A673 (cell line): ENCODE measurements around the gene RANBP3. TPM values are rescaled to one million over a fixed set of nuclear protein-coding genes. Genes with fewer than 3 reads are reported as not detected.

Experiments
- BruUV-seq: library from RNA; stranded (reverse); fragments of 400-500 nt; replicated peaks from 2 replicates; lab custom pipeline; 2021; lab: Mats Ljungman, UMichigan
- CTCF ChIA-PET: fragments of 300-600 bp; sonication (Branson Sonifier 250); formaldehyde crosslinking; loops from one replicate; lab custom pipeline; 2022; ENCODE audit warnings: antibody characterized with exemption; lab: Charles Lee
- POLR2A ChIA-PET: fragments of 300-600 bp; sonication (Branson Sonifier 250); formaldehyde crosslinking; loops from one replicate; lab custom pipeline; 2022; ENCODE audit warnings: antibody characterized with exemption; ENCODE audit not compliant: low non-redundant PET; lab: Charles Lee
- DNase-seq: peaks from one replicate; pipeline ENCODE4 v3.0.0-alpha.2; 2015; ENCODE audit warnings: low spot score
- H3K27ac ChIP-seq: fragments of 200-600 bp; sonication (generic); 2 replicates; pipeline ENCODE4 v1.5.1; 2016; ENCODE audit warnings: mixed run types, low read depth, mild to moderate bottlenecking, mixed read lengths, antibody characterized with exemption, low read length; ENCODE audit not compliant: poor library complexity, severe bottlenecking
- H3K27me3 ChIP-seq: fragments of 200-600 bp; sonication (generic); replicated peaks from 2 replicates; pipeline ENCODE4 v1.6.1; 2017; ENCODE audit warnings: mixed run types, low read depth, mild to moderate bottlenecking, mixed read lengths, antibody characterized with exemption, low read length; ENCODE audit not compliant: insufficient read depth, poor library complexity
- H3K36me3 ChIP-seq: fragments of 200-600 bp; sonication (generic); 2 replicates; pipeline ENCODE4 v1.6.1; 2016; ENCODE audit warnings: mixed run types, mild to moderate bottlenecking, mixed read lengths, antibody characterized with exemption, low read length; ENCODE audit not compliant: insufficient read depth, poor library complexity, severe bottlenecking
- H3K4me1 ChIP-seq: fragments of 200-600 bp; sonication (generic); 2 replicates; pipeline ENCODE4 v1.6.1; 2017; ENCODE audit warnings: mixed run types, mild to moderate bottlenecking, mixed read lengths, antibody characterized with exemption, low read length; ENCODE audit not compliant: insufficient read depth, poor library complexity, severe bottlenecking
- H3K4me3 ChIP-seq: fragments of 200-600 bp; sonication (generic); 2 replicates; pipeline ENCODE4 v1.5.1; 2016; ENCODE audit warnings: low read depth, mixed run types, mild to moderate bottlenecking, mixed read lengths, low read length; ENCODE audit not compliant: poor library complexity, severe bottlenecking
- H3K9me3 ChIP-seq: fragments of 200-600 bp; sonication (generic); 2 replicates; pipeline ENCODE4 v1.6.1; 2016; ENCODE audit warnings: mixed run types, low read depth, mild to moderate bottlenecking, mixed read lengths, antibody characterized with exemption, low read length; ENCODE audit not compliant: poor library complexity, severe bottlenecking
- EZH2 ChIP-seq: fragments of 200-600 bp; sonication (generic); IDR thresholded peaks from 2 replicates; pipeline ENCODE4 v1.6.1; 2017; ENCODE audit warnings: borderline replicate concordance, low read depth, mild to moderate bottlenecking, mixed read lengths, antibody characterized with exemption, low read length; ENCODE audit not compliant: poor library complexity, severe bottlenecking
- intact Hi-C: fragments of 100-400 bp; cut with micrococcal nuclease; formaldehyde crosslinking; loops from one replicate; pipeline ENCODE4 v1.10.0; 2022; ENCODE audit not compliant: unreplicated experiment
- total RNA-seq: library from RNA; stranded (reverse); gene quantifications from 2 replicates; pipeline ENCODE4 v1.2.3, GENCODE V29; 2021
- TF ChIP-seq, protein P1 (sequence below): fragments of 300-800, 200-600 bp; sonication (generic); conservative IDR thresholded peaks from 2 replicates; pipeline ENCODE4 v1.5.1; 2017; ENCODE audit warnings: low read depth, mild to moderate bottlenecking, antibody characterized with exemption, low read length, moderate library complexity, mixed read lengths

The RANBP3 gene
- total RNA-seq, 1 experiment from 2014 or later, result 130 TPM

DNA sequence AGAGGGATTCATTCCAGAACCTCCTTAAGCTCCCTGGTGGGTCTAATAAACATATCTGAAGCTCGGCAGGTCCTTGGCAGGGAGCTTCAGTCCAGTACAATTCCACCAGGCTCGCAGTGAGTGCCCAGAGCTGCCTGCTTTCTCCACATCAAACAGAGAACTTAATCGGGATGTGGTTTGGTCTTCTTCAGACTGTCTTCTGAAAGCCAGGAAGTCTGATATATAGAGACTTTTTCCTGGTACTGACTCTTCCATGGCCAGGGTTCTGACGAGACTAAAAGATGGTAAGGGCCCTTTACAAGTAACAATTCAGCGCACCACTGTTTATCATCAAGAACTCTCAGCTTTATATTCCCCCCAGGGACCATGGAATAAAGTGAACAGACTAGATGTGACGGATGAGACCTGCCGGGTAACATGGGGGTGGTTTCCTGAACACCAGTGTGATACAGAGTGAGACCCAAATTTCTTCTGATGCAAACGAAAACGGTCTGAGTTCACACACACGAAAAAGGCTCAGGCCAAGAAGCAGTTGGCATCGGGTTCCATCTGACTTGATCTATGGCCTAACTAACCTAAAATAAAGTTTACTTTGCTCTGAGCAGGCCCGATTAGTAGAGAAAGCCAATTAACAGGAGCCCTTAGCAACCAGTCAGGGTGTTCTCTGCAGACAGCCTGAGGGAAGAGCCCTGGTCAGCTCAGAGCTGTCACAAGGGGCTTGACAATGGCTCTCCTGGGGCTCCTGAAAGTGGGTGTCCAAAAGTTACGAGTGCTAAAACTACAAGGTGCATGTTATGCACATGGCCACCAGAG is 29.0 kb downstream of the RANBP3 start:
- TF ChIP-seq, protein P1, sequence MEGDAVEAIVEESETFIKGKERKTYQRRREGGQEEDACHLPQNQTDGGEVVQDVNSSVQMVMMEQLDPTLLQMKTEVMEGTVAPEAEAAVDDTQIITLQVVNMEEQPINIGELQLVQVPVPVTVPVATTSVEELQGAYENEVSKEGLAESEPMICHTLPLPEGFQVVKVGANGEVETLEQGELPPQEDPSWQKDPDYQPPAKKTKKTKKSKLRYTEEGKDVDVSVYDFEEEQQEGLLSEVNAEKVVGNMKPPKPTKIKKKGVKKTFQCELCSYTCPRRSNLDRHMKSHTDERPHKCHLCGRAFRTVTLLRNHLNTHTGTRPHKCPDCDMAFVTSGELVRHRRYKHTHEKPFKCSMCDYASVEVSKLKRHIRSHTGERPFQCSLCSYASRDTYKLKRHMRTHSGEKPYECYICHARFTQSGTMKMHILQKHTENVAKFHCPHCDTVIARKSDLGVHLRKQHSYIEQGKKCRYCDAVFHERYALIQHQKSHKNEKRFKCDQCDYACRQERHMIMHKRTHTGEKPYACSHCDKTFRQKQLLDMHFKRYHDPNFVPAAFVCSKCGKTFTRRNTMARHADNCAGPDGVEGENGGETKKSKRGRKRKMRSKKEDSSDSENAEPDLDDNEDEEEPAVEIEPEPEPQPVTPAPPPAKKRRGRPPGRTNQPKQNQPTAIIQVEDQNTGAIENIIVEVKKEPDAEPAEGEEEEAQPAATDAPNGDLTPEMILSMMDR, result no peak
- TF ChIP-seq EZH2, result no peak
- ChIA-PET POLR2A (no interaction called here), CTCF (interaction anchor here (0.6 to 1.9 kb wide), 4 partner anchors 19 to 1158 kb away, joined by 3 to 6 read pairs (median 5); partner anchors contain the start of gene FEM1A)
- Histone ChIP-seq H3K36me3 (peaks cover 6% of the 10 kb centered on the region), H3K4me1 (peaks cover 43% of the 10 kb centered on the region), H3K27ac (peak overlapping the region; percentile 63), H3K4me3 (no peak overlapping the region), H3K9me3 (no peaks in the 10 kb centered on the region), H3K27me3 (no peaks in the 10 kb centered on the region)
- BruUV-seq, result no TSS peak
- DNase-seq, result peak; percentile 40
- intact Hi-C loops, result no loop called here

DNA sequence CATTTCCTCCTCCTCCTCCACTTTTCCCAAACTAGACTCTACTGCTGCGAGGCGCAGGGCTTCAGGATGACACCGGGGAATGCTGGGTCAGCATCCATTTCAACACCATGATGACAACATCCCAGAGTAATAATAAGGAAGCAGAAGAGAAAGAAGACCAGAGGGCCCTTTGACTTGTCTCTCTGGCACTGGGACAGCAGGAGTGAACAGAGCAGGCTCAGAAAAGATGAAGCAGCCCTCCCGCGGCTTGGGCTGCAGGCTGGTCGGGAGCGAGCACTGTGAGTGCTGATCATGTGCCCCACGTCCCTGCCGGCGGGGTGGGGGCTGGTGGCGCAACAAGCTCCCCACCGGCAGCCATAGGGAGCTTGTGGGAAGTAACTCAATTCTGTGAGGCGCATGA is 30.5 kb downstream of the RANBP3 start:
- POLR2A ChIA-PET, result no interaction called here
- DNase-seq, result no peak

DNA sequence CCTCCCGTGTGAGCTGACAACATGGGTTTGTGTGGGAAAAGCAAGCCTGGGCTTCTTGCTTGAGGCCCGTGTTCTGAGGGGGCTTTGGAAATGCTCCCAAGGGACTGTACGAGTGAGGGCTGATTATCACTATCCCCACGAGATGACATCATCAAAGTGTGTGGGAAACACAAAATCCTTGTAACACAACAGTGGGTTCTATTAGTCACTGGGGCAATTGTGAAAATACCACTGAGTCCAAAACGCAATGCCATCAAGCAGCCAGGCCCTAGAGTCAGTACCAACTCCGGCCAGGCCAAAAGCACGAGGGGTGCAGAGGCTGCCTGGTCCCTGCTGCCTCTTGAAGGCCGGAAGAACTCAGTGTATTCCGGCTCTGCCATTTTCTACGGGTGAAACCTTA is 34.3 kb downstream of the RANBP3 start:
- CTCF ChIA-PET, result no interaction called here
- POLR2A ChIA-PET, result no interaction called here
- Histone ChIP-seq H3K9me3 (no peaks in the 10 kb centered on the region), H3K36me3 (peaks cover 21% of the 10 kb centered on the region), H3K4me3 (no peak overlapping the region), H3K27ac (peak overlapping the region; percentile 9), H3K4me1 (peaks cover 12% of the 10 kb centered on the region), H3K27me3 (no peaks in the 10 kb centered on the region)
- TF ChIP-seq EZH2, result no peak
- TF ChIP-seq, protein P1, result no peak
- intact Hi-C loops, result no loop called here
- no TSS peak for BruUV-seq
- no peak for DNase-seq

More for the DNA sequence above, 30.5 kb downstream of the RANBP3 start:
- H3K9me3 ChIP-seq, result no peaks in the 10 kb centered on the region
- H3K4me3 ChIP-seq, result no peak overlapping the region
- H3K27me3 ChIP-seq, result no peaks in the 10 kb centered on the region
- intact Hi-C loops, result no loop called here
- CTCF ChIA-PET, result interaction anchor here (1.9 kb wide), 1 partner anchor 143 kb away, joined by 6 read pairs; no protein-coding TSS in a partner anchor
- H3K27ac ChIP-seq, result peak overlapping the region; percentile 38
- TF ChIP-seq, protein P1, result no peak
- no peak for TF ChIP-seq EZH2
- peaks cover 33% of the 10 kb centered on the region for H3K4me1 ChIP-seq
- no TSS peak for BruUV-seq
- H3K36me3 ChIP-seq, result peaks cover 6% of the 10 kb centered on the region
